ENCODE data around the gene ELFN2. TPM values are rescaled to one million over a fixed set of nuclear protein-coding genes. Genes with fewer than 3 reads are reported as not detected.

Gene ELFN2
- total RNA-seq, 4 donors from 2014 or later: under 0.01 TPM; not detected in 2

- Histone ChIP-seq H3K9me3 (no peaks in the 10 kb centered on the region), H3K4me3 (no peak overlapping the region), H3K27ac (no peak overlapping the region), H3K27me3 (peaks cover 53% of the 10 kb centered on the region), H3K4me1 (no peaks in the 10 kb centered on the region), H3K36me3 (no peaks in the 10 kb centered on the region)
- in situ Hi-C loops (cut with MboI; ENCODE audit: low pct_ligation_motif_present in 1 of 4, low pct_unique_long_range_greater_than_20kb in 1 of 4, low sequenced_read_pairs in 3 of 4): no loop called here
- no peak for DNase-seq
- intact Hi-C loops (cut with DNase I; ENCODE audit: low total_unique reads): no loop called here
- WGBS, 2 donors (ENCODE audit: low coverage in 1 of 2): 61 to 72% methylated on average over 6 to 9 of the region's 9 CpGs
- TF ChIP-seq POLR2AphosphoS5 (IDR thresholded peaks at IDR 0.05) (no peak), EP300 (IDR thresholded peaks at IDR 0.05; ENCODE audit: low read depth) (no peak), CTCF (IDR thresholded peaks at IDR 0.05) (no peak)
Observed at GRCh38 chr22:37445501-37445900, 18.2 kb upstream of the ELFN2 start.

GRCh38 chr22:37443977-37444376 is 16.7 kb upstream of the ELFN2 start:
- WGBS, 2 donors (ENCODE audit: low coverage in 1 of 2): 81% methylated on average over 5 to 7 of the region's 7 CpGs
- H3K27me3 ChIP-seq: peaks cover 56% of the 10 kb centered on the region
- DNase-seq: no peak
- H3K36me3 ChIP-seq: no peaks in the 10 kb centered on the region
- no peak overlapping the region for H3K4me3 ChIP-seq
- no peaks in the 10 kb centered on the region for H3K4me1 ChIP-seq
- in situ Hi-C loops (cut with MboI; ENCODE audit: low pct_ligation_motif_present in 1 of 4, low pct_unique_long_range_greater_than_20kb in 1 of 4, low sequenced_read_pairs in 3 of 4): no loop called here
- no peak overlapping the region for H3K27ac ChIP-seq
- intact Hi-C loops (cut with DNase I; ENCODE audit: low total_unique reads): no loop called here
- TF ChIP-seq CTCF (IDR thresholded peaks at IDR 0.05): no peak
- no peak for TF ChIP-seq EP300 (IDR thresholded peaks at IDR 0.05; ENCODE audit: low read depth)
- TF ChIP-seq POLR2AphosphoS5 (IDR thresholded peaks at IDR 0.05): no peak
- no peak for TF ChIP-seq POLR2A (IDR thresholded peaks at IDR 0.05)
- H3K9me3 ChIP-seq: no peaks in the 10 kb centered on the region

GRCh38 chr22:37443086-37443485 is 15.8 kb upstream of the ELFN2 start:
- TF ChIP-seq POLR2A (IDR thresholded peaks at IDR 0.05) (no peak), CTCF (IDR thresholded peaks at IDR 0.05) (no peak), POLR2AphosphoS5 (IDR thresholded peaks at IDR 0.05) (no peak), EP300 (IDR thresholded peaks at IDR 0.05; ENCODE audit: low read depth) (no peak)

GRCh38 chr22:37442537-37442936 is 15.3 kb upstream of the ELFN2 start:
- in situ Hi-C loops (cut with MboI; ENCODE audit: low pct_ligation_motif_present in 1 of 4, low pct_unique_long_range_greater_than_20kb in 1 of 4, low sequenced_read_pairs in 3 of 4) (no loop called here), intact Hi-C loops (cut with DNase I; ENCODE audit: low total_unique reads) (no loop called here)
- peaks cover 49% of the 10 kb centered on the region for H3K27me3 ChIP-seq
- H3K4me3 ChIP-seq: no peak overlapping the region
- no peaks in the 10 kb centered on the region for H3K36me3 ChIP-seq
- TF ChIP-seq POLR2AphosphoS5 (IDR thresholded peaks at IDR 0.05) (no peak), CTCF (IDR thresholded peaks at IDR 0.05) (no peak), POLR2A (IDR thresholded peaks at IDR 0.05) (no peak), EP300 (IDR thresholded peaks at IDR 0.05; ENCODE audit: low read depth) (no peak)
- H3K27ac ChIP-seq: no peak overlapping the region
- H3K4me1 ChIP-seq: no peaks in the 10 kb centered on the region
- 54 to 63% methylated on average over 1 to 2 of the region's 2 CpGs for WGBS, 2 donors (ENCODE audit: low coverage in 1 of 2)
- H3K9me3 ChIP-seq: no peaks in the 10 kb centered on the region
- DNase-seq: no peak

More at GRCh38 chr22:37443086-37443485, 15.8 kb upstream of the ELFN2 start:
- H3K4me1 ChIP-seq: no peaks in the 10 kb centered on the region
- H3K36me3 ChIP-seq: no peaks in the 10 kb centered on the region
- no peak for DNase-seq
- no peak overlapping the region for H3K4me3 ChIP-seq
- H3K9me3 ChIP-seq: no peaks in the 10 kb centered on the region
- in situ Hi-C loops (cut with MboI; ENCODE audit: low pct_ligation_motif_present in 1 of 4, low pct_unique_long_range_greater_than_20kb in 1 of 4, low sequenced_read_pairs in 3 of 4) (no loop called here), intact Hi-C loops (cut with DNase I; ENCODE audit: low total_unique reads) (no loop called here)
- WGBS, 2 donors (ENCODE audit: low coverage in 1 of 2): 50 to 83% methylated on average over 2 to 7 of the region's 7 CpGs
- H3K27me3 ChIP-seq: peaks cover 51% of the 10 kb centered on the region
- H3K27ac ChIP-seq: no peak overlapping the region

Data from transverse colon (tissue), 4 donors.